GM23338 (cell line): ENCODE data around the gene SLC25A17.

Source experiments
- CREB1 ChIP-seq: fragments of 250-450 bp; sonication (Bioruptor Pico); IDR thresholded peaks from 2 replicates; pipeline ENCODE4 v1.5.0; 2020; ENCODE audit warnings: low read depth, mild to moderate bottlenecking, moderate library complexity
- EZH2 ChIP-seq: fragments of 200-600 bp; sonication (generic); IDR thresholded peaks from one replicate; pipeline ENCODE4 v1.8.0; 2017; ENCODE audit warnings: antibody characterized with exemption, mild to moderate bottlenecking, low read depth; ENCODE audit not compliant: unreplicated experiment
- EZH2phosphoT487 ChIP-seq: fragments of 200-600 bp; sonication (generic); IDR thresholded peaks from one replicate; pipeline ENCODE4 v1.8.1; 2018; ENCODE audit warnings: antibody characterized with exemption; ENCODE audit not compliant: unreplicated experiment
- POLR2AphosphoS5 ChIP-seq: IDR thresholded peaks from 2 replicates; pipeline ENCODE4 v1.6.1; 2016; ENCODE audit warnings: antibody characterized with exemption, low read depth
- STAT1 ChIP-seq: IDR thresholded peaks from one replicate; pipeline ENCODE4 v1.6.1; 2016; ENCODE audit warnings: antibody characterized with exemption; ENCODE audit not compliant: unreplicated experiment
- ZNF331 ChIP-seq: fragments of 250-450 bp; sonication (Bioruptor Pico); IDR thresholded peaks from 2 replicates; pipeline ENCODE4 v1.5.0; 2020; ENCODE audit warnings: low read depth, mild to moderate bottlenecking, moderate library complexity
- TF ChIP-seq, protein P1 (sequence below), 2 experiments: fragments of 200-600 bp in 1 of 2; sonication (generic) in 1 of 2; conservative IDR thresholded peaks; 2 replicates each; pipeline versions ENCODE4 v1.5.1 to v1.6.1; 2016 to 2017; ENCODE audit warnings: antibody characterized with exemption in 2 of 2, low read depth in 2 of 2, mild to moderate bottlenecking in 2 of 2, moderate library complexity in 1 of 2
- TF ChIP-seq, protein P2 (sequence below): IDR thresholded peaks from one replicate; pipeline ENCODE4 v1.6.1; 2018; ENCODE audit warnings: antibody characterized with exemption; ENCODE audit not compliant: unreplicated experiment

DNA sequence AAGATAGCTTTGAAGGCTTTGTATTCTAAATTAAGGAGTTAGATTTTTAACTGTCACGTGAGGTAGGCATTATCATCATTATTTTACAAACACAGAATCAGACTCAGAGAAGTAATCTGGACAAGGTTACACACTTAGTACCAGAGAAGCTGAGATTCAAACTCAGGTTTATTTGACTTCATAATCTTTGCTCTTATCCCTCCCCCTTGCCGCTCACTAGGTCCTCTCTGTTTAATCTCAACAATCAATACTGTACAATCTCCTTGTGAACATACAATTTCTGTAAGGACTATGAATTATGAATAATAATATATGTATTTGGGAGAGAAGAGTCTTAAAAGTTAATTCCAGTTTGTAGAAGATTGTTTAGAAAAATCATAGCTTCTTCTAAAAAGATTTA, 48.0 kb upstream of the SLC25A17 start:
- TF ChIP-seq, protein P1, sequence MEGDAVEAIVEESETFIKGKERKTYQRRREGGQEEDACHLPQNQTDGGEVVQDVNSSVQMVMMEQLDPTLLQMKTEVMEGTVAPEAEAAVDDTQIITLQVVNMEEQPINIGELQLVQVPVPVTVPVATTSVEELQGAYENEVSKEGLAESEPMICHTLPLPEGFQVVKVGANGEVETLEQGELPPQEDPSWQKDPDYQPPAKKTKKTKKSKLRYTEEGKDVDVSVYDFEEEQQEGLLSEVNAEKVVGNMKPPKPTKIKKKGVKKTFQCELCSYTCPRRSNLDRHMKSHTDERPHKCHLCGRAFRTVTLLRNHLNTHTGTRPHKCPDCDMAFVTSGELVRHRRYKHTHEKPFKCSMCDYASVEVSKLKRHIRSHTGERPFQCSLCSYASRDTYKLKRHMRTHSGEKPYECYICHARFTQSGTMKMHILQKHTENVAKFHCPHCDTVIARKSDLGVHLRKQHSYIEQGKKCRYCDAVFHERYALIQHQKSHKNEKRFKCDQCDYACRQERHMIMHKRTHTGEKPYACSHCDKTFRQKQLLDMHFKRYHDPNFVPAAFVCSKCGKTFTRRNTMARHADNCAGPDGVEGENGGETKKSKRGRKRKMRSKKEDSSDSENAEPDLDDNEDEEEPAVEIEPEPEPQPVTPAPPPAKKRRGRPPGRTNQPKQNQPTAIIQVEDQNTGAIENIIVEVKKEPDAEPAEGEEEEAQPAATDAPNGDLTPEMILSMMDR (conservative IDR thresholded peaks at IDR 0.05; ENCODE audit: low read depth in 2 of 2): no peak
- no peak for TF ChIP-seq POLR2AphosphoS5
- no peak for TF ChIP-seq EZH2phosphoT487
- TF ChIP-seq EZH2: no peak
- TF ChIP-seq ZNF331 (CRISPR knock-in tag): no peak
- TF ChIP-seq, protein P2, sequence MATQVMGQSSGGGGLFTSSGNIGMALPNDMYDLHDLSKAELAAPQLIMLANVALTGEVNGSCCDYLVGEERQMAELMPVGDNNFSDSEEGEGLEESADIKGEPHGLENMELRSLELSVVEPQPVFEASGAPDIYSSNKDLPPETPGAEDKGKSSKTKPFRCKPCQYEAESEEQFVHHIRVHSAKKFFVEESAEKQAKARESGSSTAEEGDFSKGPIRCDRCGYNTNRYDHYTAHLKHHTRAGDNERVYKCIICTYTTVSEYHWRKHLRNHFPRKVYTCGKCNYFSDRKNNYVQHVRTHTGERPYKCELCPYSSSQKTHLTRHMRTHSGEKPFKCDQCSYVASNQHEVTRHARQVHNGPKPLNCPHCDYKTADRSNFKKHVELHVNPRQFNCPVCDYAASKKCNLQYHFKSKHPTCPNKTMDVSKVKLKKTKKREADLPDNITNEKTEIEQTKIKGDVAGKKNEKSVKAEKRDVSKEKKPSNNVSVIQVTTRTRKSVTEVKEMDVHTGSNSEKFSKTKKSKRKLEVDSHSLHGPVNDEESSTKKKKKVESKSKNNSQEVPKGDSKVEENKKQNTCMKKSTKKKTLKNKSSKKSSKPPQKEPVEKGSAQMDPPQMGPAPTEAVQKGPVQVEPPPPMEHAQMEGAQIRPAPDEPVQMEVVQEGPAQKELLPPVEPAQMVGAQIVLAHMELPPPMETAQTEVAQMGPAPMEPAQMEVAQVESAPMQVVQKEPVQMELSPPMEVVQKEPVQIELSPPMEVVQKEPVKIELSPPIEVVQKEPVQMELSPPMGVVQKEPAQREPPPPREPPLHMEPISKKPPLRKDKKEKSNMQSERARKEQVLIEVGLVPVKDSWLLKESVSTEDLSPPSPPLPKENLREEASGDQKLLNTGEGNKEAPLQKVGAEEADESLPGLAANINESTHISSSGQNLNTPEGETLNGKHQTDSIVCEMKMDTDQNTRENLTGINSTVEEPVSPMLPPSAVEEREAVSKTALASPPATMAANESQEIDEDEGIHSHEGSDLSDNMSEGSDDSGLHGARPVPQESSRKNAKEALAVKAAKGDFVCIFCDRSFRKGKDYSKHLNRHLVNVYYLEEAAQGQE: no peak
- TF ChIP-seq CREB1: no peak
- no peak for TF ChIP-seq STAT1
